MCF 10A (cell line): ENCODE measurements around the gene DPP6. TPM values are rescaled to one million over a fixed set of nuclear protein-coding genes. Genes with fewer than 3 reads are reported as not detected.

Experiments
- BruUV-seq: library from RNA; stranded (reverse); fragments of 400-500 nt; replicated peaks from 2 replicates; lab custom pipeline; 2021; lab: Mats Ljungman, UMichigan
- CTCF ChIA-PET: fragments of 300-600 bp; sonication (Branson Sonifier 250); formaldehyde crosslinking; extraction: SDS; loops from one replicate; lab custom pipeline; 2021; ENCODE audit warnings: antibody characterized with exemption, inconsistent platforms; lab: Yijun Ruan, JAX
- POLR2A ChIA-PET: fragments of 300-600, 350-650 bp; sonication (Branson Sonifier 250); formaldehyde crosslinking; extraction: SDS; loops from one replicate; lab custom pipeline; 2020; ENCODE audit warnings: antibody characterized with exemption, inconsistent platforms; lab: Yijun Ruan, JAX
- DNase-seq: peaks from one replicate; pipeline ENCODE4 v3.0.0-alpha.2; 2018; ENCODE audit not compliant: unreplicated experiment
- H3K27ac Mint-ChIP-seq: one replicate; pipeline ENCODE4 v1.8.0; 2022; ENCODE audit warnings: mild to moderate bottlenecking, low read depth, mixed read lengths; ENCODE audit not compliant: unreplicated experiment
- H3K27me3 Mint-ChIP-seq: one replicate; pipeline ENCODE4 v1.8.0; 2022; ENCODE audit warnings: mixed read lengths; ENCODE audit not compliant: insufficient read depth, unreplicated experiment
- H3K36me3 Mint-ChIP-seq: one replicate; pipeline ENCODE4 v1.8.0; 2022; ENCODE audit warnings: mild to moderate bottlenecking, moderate library complexity, mixed read lengths; ENCODE audit not compliant: insufficient read depth, unreplicated experiment
- H3K4me1 Mint-ChIP-seq: one replicate; pipeline ENCODE4 v1.8.0; 2022; ENCODE audit warnings: mixed read lengths; ENCODE audit not compliant: insufficient read depth, unreplicated experiment
- H3K4me3 Mint-ChIP-seq: one replicate; pipeline ENCODE4 v1.8.0; 2022; ENCODE audit warnings: mild to moderate bottlenecking, moderate library complexity, mixed read lengths; ENCODE audit not compliant: unreplicated experiment
- H3K9me3 Mint-ChIP-seq: one replicate; pipeline ENCODE4 v1.8.0; 2022; ENCODE audit warnings: mixed read lengths; ENCODE audit not compliant: unreplicated experiment
- intact Hi-C: fragments of 100-400 bp; cut with micrococcal nuclease; formaldehyde crosslinking; loops from 2 replicates; pipeline ENCODE4 v1.14.1; 2022
- total RNA-seq: library from RNA; stranded (reverse); gene quantifications from 2 replicates; pipeline ENCODE4 v1.2.3, GENCODE V29; 2022
- TF ChIP-seq, protein P1 (sequence below): fragments of 200-600 bp; IDR thresholded peaks from one replicate; pipeline ENCODE4 v1.8.0; 2022; ENCODE audit warnings: antibody characterized with exemption, mild to moderate bottlenecking; ENCODE audit not compliant: unreplicated experiment

DPP6 gene
- total RNA-seq, 1 experiment from 2014 or later = not detected

DNA sequence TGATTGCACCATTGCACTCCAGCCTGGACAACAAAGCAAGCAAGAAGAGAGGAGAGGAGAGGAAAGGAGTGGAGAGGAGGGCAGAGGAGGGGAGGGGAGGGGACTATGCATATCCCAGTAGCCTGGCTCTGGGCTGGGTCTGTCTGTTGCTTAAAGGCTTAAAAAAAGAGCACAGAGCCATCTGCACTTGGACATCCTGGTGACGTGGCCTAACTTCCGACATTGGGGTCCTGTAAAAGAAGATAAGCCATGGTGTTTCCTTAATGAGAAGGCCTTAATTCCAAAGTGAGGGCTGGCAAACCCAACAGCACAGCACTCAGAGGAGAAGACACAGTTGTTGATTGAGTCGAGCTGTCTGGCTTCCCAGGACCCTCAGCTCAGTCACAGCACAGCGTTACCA, 598.1 kb downstream of the DPP6 start:
- H3K4me3 Mint-ChIP-seq = no peak overlapping the region
- POLR2A ChIA-PET = no interaction called here
- no TSS peak for BruUV-seq

DNA sequence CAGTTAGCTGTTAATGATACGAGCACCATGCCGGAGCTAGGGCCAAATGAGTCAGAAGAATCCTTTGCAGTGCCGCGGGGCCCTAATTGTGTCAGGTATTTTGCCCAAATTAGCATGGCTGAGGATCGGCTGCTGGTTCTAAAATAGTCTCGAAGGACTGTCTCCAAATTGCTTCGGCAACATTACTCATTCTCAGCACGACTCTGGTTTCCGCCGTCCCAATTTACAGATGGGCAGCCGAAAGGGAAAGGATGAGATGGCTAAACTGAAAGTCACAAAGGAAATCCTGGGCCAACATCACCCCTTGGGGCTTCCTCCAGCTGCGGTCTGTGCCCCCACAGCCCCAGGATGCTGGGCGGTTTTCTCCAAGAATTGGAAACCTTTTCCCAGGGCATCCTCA, 599.3 kb downstream of the DPP6 start:
- no TSS peak for BruUV-seq
- no peaks in the 10 kb centered on the region for H3K27me3 Mint-ChIP-seq
- TF ChIP-seq, protein P1, sequence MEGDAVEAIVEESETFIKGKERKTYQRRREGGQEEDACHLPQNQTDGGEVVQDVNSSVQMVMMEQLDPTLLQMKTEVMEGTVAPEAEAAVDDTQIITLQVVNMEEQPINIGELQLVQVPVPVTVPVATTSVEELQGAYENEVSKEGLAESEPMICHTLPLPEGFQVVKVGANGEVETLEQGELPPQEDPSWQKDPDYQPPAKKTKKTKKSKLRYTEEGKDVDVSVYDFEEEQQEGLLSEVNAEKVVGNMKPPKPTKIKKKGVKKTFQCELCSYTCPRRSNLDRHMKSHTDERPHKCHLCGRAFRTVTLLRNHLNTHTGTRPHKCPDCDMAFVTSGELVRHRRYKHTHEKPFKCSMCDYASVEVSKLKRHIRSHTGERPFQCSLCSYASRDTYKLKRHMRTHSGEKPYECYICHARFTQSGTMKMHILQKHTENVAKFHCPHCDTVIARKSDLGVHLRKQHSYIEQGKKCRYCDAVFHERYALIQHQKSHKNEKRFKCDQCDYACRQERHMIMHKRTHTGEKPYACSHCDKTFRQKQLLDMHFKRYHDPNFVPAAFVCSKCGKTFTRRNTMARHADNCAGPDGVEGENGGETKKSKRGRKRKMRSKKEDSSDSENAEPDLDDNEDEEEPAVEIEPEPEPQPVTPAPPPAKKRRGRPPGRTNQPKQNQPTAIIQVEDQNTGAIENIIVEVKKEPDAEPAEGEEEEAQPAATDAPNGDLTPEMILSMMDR = no peak
- H3K27ac Mint-ChIP-seq = no peak overlapping the region
- intact Hi-C loops = no loop called here
- ChIA-PET POLR2A (no interaction called here), CTCF (interaction anchor here (1.0 to 1.3 kb wide), 2 partner anchors 11 to 132 kb away, joined by 3 to 5 read pairs; no protein-coding TSS in a partner anchor)
- no peaks in the 10 kb centered on the region for H3K36me3 Mint-ChIP-seq
- no peak overlapping the region for H3K4me3 Mint-ChIP-seq
- H3K4me1 Mint-ChIP-seq = no peaks in the 10 kb centered on the region
- H3K9me3 Mint-ChIP-seq = peaks cover 60% of the 10 kb centered on the region
- no peak for DNase-seq

More for the DNA sequence above, 598.1 kb downstream of the DPP6 start:
- Mint-ChIP-seq H3K9me3 (peaks cover 65% of the 10 kb centered on the region), H3K4me1 (no peaks in the 10 kb centered on the region), H3K36me3 (no peaks in the 10 kb centered on the region), H3K27me3 (no peaks in the 10 kb centered on the region), H3K27ac (no peak overlapping the region)
- no peak for DNase-seq
- CTCF ChIA-PET = interaction anchor here (1.3 kb wide), 1 partner anchor 10 kb away, joined by 5 read pairs; no protein-coding TSS in a partner anchor
- TF ChIP-seq, protein P1 = no peak
- intact Hi-C loops = no loop called here

DNA sequence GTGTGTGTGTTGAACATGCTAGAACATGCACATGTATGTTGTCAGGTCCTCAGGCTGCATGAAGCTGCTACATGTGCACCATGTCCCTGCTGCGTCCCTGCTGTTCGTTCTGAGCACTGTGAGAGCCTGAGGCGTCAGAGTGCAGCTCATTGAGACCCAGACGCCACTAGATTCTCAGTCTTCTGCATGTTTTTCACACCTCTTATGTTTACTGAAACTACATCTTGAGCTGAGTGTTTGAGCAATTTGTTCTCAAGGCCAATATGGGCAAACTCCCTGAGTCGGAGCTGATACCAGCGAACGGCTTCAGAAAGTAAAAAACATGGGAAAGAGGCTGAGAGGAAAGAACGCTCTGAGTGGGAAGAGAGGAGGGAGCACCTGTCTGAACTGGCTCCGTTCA, 600.4 kb downstream of the DPP6 start:
- intact Hi-C loops = no loop called here
- CTCF ChIA-PET = interaction anchor here (0.6 to 1.1 kb wide), 5 partner anchors 13 to 158 kb away, joined by 3 to 4 read pairs (median 3); no protein-coding TSS in a partner anchor

DNA sequence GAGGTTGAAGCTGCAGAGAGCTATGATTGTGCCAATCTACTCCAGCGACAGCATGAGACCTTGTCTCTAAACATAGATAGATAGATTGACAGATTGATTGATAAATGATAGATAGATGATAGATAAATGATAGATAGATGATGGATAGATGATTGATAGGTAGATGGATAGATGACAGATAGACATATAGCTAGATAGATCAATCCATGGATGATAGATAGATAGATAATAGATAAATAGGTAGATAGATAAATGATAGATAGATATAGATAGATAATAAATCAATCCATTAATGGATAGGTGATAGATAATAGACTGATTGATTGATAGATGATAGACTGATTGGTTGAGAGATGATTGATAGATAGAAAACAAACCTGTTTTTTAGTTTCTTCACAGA, 601.1 kb downstream of the DPP6 start:
- no peaks in the 10 kb centered on the region for H3K27me3 Mint-ChIP-seq
- no TSS peak for BruUV-seq
- intact Hi-C loops = no loop called here
- CTCF ChIA-PET = interaction anchor here (0.6 to 1.1 kb wide), 3 partner anchors 15 to 158 kb away, joined by 3 read pairs; no protein-coding TSS in a partner anchor
- no peak overlapping the region for H3K4me3 Mint-ChIP-seq
- POLR2A ChIA-PET = no interaction called here
- H3K36me3 Mint-ChIP-seq = no peaks in the 10 kb centered on the region
- TF ChIP-seq, protein P1 = no peak
- H3K27ac Mint-ChIP-seq = no peak overlapping the region
- H3K9me3 Mint-ChIP-seq = peaks cover 58% of the 10 kb centered on the region
- DNase-seq = no peak
- no peaks in the 10 kb centered on the region for H3K4me1 Mint-ChIP-seq

More for the DNA sequence above, 600.4 kb downstream of the DPP6 start:
- DNase-seq = no peak
- POLR2A ChIA-PET = no interaction called here
- Mint-ChIP-seq H3K36me3 (no peaks in the 10 kb centered on the region), H3K9me3 (peaks cover 53% of the 10 kb centered on the region), H3K4me1 (no peaks in the 10 kb centered on the region), H3K4me3 (no peak overlapping the region), H3K27ac (no peak overlapping the region), H3K27me3 (no peaks in the 10 kb centered on the region)
- BruUV-seq = no TSS peak
- TF ChIP-seq, protein P1 = no peak
